MM.1S (cell line): ENCODE measurements around the gene TAS2R50.

Source experiments
- DNase-seq: peaks from one replicate; pipeline ENCODE4 v3.0.0-alpha.2; 2015
- H2AFZ ChIP-seq: fragments of 300-600 bp; sonication (generic); 2 replicates; pipeline ENCODE4 v1.6.0; 2016; ENCODE audit warnings: antibody characterized with exemption, low read length
- H3F3A ChIP-seq: fragments of 300-600 bp; sonication (generic); 2 replicates; pipeline ENCODE4 v1.6.1; 2016; ENCODE audit warnings: mild to moderate bottlenecking, antibody characterized with exemption, low read length, moderate library complexity, mixed read lengths; ENCODE audit not compliant: insufficient read depth
- H3K27ac ChIP-seq: fragments of 300-600 bp; sonication (generic); 2 replicates; pipeline ENCODE4 v1.5.1; 2016; ENCODE audit warnings: mild to moderate bottlenecking, low read length
- H3K27me3 ChIP-seq: fragments of 300-600 bp; sonication (generic); replicated peaks from 2 replicates; pipeline ENCODE4 v1.6.0; 2016; ENCODE audit warnings: low read length; ENCODE audit not compliant: insufficient read depth
- H3K36me3 ChIP-seq: fragments of 300-600 bp; sonication (generic); replicated peaks from 2 replicates; pipeline ENCODE4 v1.6.1; 2016; ENCODE audit warnings: mild to moderate bottlenecking, low read length, mixed read lengths; ENCODE audit not compliant: insufficient read depth
- H3K4me1 ChIP-seq: fragments of 300-600 bp; sonication (generic); 2 replicates; pipeline ENCODE4 v1.6.1; 2016; ENCODE audit warnings: low read length, mixed read lengths
- H3K4me2 ChIP-seq: fragments of 300-600 bp; sonication (generic); 2 replicates; pipeline ENCODE4 v1.6.0; 2016; ENCODE audit warnings: low read depth, low read length
- H3K4me3 ChIP-seq: fragments of 300-600 bp; sonication (generic); 2 replicates; pipeline ENCODE4 v1.5.1; 2016; ENCODE audit warnings: low read length, mixed read lengths
- H3K79me2 ChIP-seq: fragments of 300-600 bp; sonication (generic); 2 replicates; pipeline ENCODE4 v1.6.1; 2016; ENCODE audit warnings: mixed run types, low read length, mixed read lengths
- H3K9ac ChIP-seq: fragments of 300-600 bp; sonication (generic); 2 replicates; pipeline ENCODE4 v1.6.1; 2016; ENCODE audit warnings: low read length, mixed read lengths
- H3K9me2 ChIP-seq: fragments of 300-600 bp; sonication (generic); replicated peaks from 2 replicates; pipeline ENCODE4 v1.6.1; 2016; ENCODE audit warnings: mild to moderate bottlenecking, low read length, mixed read lengths; ENCODE audit not compliant: insufficient read depth
- H3K9me3 ChIP-seq: fragments of 300-600 bp; sonication (generic); replicated peaks from 2 replicates; pipeline ENCODE4 v1.6.1; 2016; ENCODE audit warnings: mild to moderate bottlenecking, low read length, mixed read lengths; ENCODE audit not compliant: insufficient read depth
- H4K20me1 ChIP-seq: fragments of 300-600 bp; sonication (generic); 2 replicates; pipeline ENCODE4 v1.6.1; 2016; ENCODE audit warnings: mild to moderate bottlenecking, low read length, moderate library complexity, mixed read lengths; ENCODE audit not compliant: insufficient read depth
- EZH2 ChIP-seq: fragments of 300-600 bp; sonication (generic); optimal IDR thresholded peaks from 2 replicates; pipeline ENCODE3; 2017; ENCODE audit warnings: low read depth, mild to moderate bottlenecking, antibody characterized with exemption, low read length, mixed read lengths
- EZH2phosphoT487 ChIP-seq: fragments of 300-600 bp; sonication (generic); IDR thresholded peaks from 2 replicates; pipeline ENCODE4 v1.6.1; 2018; ENCODE audit warnings: antibody characterized with exemption, low read length
- TF ChIP-seq, protein P1 (sequence below): fragments of 300-600 bp; sonication (generic); IDR thresholded peaks from 2 replicates; pipeline ENCODE4 v1.5.1; 2016; ENCODE audit warnings: antibody characterized with exemption, low read length, mixed read lengths

Gene TAS2R50

DNA sequence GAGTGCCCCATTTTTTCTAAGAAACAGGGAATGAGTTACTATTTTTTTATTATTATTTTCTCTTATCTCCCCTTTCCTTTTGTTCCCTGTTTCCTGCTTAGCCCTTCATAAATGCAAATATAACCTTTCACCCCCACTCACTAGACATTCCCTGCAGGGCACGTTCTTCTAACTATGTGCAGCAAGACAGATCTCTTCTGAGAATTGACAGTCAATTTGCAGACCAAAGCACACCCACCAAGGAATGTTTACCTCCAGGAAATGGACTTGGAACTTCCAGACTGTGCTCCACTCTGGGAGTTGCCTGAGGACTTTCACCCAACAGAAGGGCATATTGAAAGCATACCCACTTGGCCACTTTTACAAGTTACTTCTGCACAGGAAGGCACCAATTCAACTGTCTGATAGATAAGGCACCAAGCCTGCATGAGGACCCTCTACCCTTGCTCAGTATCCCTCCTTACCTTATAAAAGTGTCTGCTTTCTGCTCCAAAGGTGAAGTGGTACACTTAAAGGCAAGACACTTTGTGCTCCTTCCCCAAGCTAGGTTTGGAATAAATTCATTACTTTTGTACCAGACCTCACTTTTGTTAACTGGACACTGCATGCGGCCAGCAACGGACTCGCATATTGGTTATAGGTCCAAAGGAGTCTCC, 29.2 kb upstream of the TAS2R50 start:
- Histone ChIP-seq H3K27ac (no peak overlapping the region), H3K27me3 (no peaks in the 10 kb centered on the region), H3K4me2 (no peak overlapping the region), H3K9ac (no peak overlapping the region), H3K9me3 (no peaks in the 10 kb centered on the region), H3K9me2 (no peaks in the 10 kb centered on the region), H3K79me2 (no peaks in the 10 kb centered on the region), H4K20me1 (no peaks in the 10 kb centered on the region), H3K36me3 (no peaks in the 10 kb centered on the region), H3F3A (no peaks in the 10 kb centered on the region), H2AFZ (no peak overlapping the region), H3K4me3 (no peak overlapping the region), H3K4me1 (no peaks in the 10 kb centered on the region)
- TF ChIP-seq, protein P1, sequence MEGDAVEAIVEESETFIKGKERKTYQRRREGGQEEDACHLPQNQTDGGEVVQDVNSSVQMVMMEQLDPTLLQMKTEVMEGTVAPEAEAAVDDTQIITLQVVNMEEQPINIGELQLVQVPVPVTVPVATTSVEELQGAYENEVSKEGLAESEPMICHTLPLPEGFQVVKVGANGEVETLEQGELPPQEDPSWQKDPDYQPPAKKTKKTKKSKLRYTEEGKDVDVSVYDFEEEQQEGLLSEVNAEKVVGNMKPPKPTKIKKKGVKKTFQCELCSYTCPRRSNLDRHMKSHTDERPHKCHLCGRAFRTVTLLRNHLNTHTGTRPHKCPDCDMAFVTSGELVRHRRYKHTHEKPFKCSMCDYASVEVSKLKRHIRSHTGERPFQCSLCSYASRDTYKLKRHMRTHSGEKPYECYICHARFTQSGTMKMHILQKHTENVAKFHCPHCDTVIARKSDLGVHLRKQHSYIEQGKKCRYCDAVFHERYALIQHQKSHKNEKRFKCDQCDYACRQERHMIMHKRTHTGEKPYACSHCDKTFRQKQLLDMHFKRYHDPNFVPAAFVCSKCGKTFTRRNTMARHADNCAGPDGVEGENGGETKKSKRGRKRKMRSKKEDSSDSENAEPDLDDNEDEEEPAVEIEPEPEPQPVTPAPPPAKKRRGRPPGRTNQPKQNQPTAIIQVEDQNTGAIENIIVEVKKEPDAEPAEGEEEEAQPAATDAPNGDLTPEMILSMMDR = no peak
- DNase-seq = no peak

DNA sequence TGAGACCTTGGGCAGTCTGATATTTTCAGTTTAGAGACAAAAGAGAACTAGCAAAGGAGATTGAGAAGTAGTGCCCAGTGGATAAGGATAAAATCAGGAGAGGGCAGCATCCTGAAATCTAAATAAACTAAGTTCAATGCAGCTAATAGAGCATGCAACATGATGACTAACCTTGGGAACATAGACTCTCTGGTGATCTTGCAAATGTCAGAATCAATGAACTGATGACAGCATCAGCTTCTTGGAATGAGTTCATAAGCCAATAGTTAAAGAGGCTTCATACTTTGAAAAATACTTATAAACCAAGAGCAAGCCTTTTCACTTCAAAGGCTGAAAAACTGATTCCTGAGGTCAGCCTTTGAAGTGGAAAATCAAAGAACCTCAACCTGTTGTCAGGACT, 27.5 kb upstream of the TAS2R50 start:
- no peak for DNase-seq
- H3K27ac ChIP-seq = no peak overlapping the region
- TF ChIP-seq EZH2 (no peak), EZH2phosphoT487 (no peak)
- TF ChIP-seq, protein P1 = no peak

DNA sequence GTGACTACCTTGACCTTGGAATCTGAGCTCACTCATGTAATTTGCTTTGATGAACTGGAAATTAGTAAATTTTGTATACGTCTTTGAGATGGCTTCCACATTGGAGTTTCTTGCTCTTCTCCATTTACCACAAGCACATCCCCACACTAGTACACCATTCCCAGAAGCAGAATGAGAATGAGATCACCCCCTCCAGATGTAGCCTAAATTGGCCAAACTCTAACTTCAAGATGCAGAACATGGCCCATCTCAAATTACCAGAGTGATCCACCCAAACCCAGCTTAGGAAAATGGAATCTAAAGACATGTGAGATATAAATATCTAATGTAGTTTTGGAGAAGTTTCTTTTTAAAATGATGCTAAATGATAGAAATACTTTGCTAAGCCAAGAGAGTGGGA, 20.9 kb upstream of the TAS2R50 start:
- no peak overlapping the region for H3K4me2 ChIP-seq
- TF ChIP-seq EZH2 (no peak), EZH2phosphoT487 (no peak)
- TF ChIP-seq, protein P1 = no peak
- no peaks in the 10 kb centered on the region for H3K4me1 ChIP-seq
- H3K27me3 ChIP-seq = no peaks in the 10 kb centered on the region
- no peaks in the 10 kb centered on the region for H3K9me3 ChIP-seq
- H4K20me1 ChIP-seq = no peaks in the 10 kb centered on the region
- no peak overlapping the region for H2AFZ ChIP-seq
- no peaks in the 10 kb centered on the region; the same call in 1 of the 2 replicates for H3K9me2 ChIP-seq
- H3K79me2 ChIP-seq = no peaks in the 10 kb centered on the region
- H3K36me3 ChIP-seq = no peaks in the 10 kb centered on the region
- no peak for DNase-seq
- H3F3A ChIP-seq = no peaks in the 10 kb centered on the region
- H3K27ac ChIP-seq = no peak overlapping the region
- no peak overlapping the region for H3K4me3 ChIP-seq
- no peak overlapping the region for H3K9ac ChIP-seq

More for the DNA sequence above, 27.5 kb upstream of the TAS2R50 start:
- H2AFZ ChIP-seq = no peak overlapping the region
- H3K36me3 ChIP-seq = no peaks in the 10 kb centered on the region
- H3K9me2 ChIP-seq = no peaks in the 10 kb centered on the region; the same call in 1 of the 2 replicates
- H3K9ac ChIP-seq = no peak overlapping the region
- H3K79me2 ChIP-seq = no peaks in the 10 kb centered on the region
- H3F3A ChIP-seq = no peaks in the 10 kb centered on the region
- H3K27me3 ChIP-seq = no peaks in the 10 kb centered on the region
- no peaks in the 10 kb centered on the region for H4K20me1 ChIP-seq
- no peaks in the 10 kb centered on the region for H3K9me3 ChIP-seq
- no peak overlapping the region for H3K4me3 ChIP-seq
- H3K4me1 ChIP-seq = no peaks in the 10 kb centered on the region
- no peak overlapping the region for H3K4me2 ChIP-seq
